GM12873 (cell line): ENCODE measurements around the gene DZIP1L.

Experiments
- CTCF ChIP-seq: IDR thresholded peaks from 2 replicates; pipeline ENCODE4 v1.5.1; 2012; ENCODE audit warnings: low read depth, mild to moderate bottlenecking, moderate library complexity, low read length, control low read depth; ENCODE audit not compliant: insufficient read depth; ENCODE audit errors: missing control alignments

DZIP1L gene

GRCh38 chr3:138114988-138115971 is at the start of gene DZIP1L:
Gene DZIP1L, minus strand, starts transcription at chr3:138115608. Its CDS starts 11,637 bp downstream, at chr3:138103971.
- peak; percentile 48 for TF ChIP-seq CTCF

DNA sequence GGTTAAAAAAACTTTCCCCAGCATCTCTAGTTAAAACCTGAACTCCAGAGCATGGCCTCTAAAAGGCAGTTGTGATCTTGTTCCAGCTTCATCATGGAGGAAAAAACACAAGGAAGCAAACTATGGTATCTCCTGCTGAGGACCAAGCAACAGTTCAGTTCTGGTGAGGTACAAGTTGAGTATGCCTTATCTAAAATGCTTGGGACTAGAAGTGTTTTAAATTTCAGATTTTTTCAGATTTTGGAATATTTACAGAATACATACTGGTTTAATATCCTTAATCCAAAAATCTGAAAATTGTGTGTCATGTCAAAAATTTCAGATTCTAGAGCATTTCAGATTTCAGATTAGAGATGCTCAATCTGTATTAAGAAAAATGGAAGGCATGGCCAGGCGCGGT is 49.7 kb upstream of the DZIP1L start:
- TF ChIP-seq CTCF: no peak

DNA sequence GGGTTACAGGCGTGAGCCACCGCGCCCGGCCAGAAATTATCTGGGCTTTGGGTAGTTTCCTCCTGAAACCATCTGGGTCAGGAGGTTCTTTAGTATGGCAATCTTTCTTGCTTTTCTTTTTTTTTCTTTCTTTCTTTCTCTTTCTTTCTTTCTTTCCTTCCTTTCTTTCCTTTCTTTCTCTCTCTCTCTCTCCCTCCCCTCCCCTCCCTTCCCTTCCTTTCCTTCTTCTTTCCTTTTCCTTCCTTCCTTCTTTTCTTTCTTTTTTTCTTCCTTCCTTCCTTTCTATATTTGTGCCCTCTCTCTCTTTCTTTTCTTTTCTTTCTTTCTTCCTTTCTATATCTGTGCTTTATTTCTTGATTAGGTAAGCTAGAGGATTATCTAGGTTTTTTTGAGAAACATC is 42.3 kb upstream of the DZIP1L start:
- no peak for TF ChIP-seq CTCF

DNA sequence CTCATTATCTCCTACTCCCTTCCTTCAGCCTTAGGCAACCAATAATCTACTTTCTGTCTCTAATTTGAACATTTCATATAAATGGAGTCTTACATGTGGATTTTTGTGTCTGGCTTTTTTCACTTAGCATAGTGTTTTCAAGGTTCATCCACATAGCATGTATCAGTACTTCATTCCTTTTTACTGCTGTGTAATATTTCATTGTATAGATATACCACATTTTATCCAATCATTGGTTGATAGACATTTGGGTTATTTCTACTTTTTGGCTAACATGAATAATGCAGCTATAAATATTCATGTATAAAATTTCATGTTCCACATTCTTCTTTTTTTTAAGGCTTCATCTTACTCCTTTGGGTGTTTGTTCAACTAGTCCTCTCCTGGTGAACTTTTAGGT is 39.1 kb upstream of the DZIP1L start:
- TF ChIP-seq CTCF: no peak

DNA sequence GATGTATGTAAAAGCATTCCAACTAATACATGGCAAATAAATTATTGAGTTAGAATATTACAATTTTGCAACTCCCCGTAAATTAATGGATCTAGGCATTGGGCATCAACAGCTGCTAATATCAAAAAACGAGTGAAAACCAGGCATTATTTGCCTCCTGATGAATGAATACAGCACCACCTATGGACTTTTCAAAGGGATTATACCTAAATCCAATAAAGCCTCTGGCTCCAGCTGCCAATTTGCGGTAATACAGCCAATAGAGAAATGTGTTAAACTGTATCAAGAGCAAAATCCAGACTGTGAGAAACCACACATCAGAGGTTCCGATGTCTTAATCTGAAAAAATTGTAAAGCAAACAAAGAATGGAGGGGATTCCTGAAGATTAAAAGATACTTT is 33.1 kb upstream of the DZIP1L start:
- TF ChIP-seq CTCF: no peak

DNA sequence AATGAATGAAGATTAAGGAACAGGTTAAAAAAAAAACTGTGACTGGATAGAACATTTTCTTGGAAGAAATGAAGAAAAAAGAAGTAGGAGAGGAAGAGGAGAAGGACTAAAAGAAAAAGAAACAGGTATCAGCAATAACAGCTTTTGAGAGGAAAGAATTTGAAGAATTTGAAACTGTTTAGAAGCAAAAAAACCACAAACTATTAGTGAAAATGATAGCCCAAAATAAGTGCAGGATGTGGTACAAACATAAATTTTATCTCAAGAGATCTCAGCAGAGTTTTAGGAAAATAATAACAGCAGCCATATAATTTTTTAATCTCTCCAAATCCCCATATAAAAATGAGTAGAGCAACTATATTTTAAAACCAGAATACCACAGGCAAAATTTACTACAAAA is 25.5 kb upstream of the DZIP1L start:
- TF ChIP-seq CTCF: no peak

- TF ChIP-seq CTCF: no peak
Observed at GRCh38 chr3:138139691-138140090, 24.3 kb upstream of the DZIP1L start.
